Measurements from ENCODE around the gene HIVEP3. TPM values are rescaled to one million over a fixed set of nuclear protein-coding genes. Genes with fewer than 3 reads are reported as not detected.
A peak's percentile ranks its signal among the peaks of the same experiment; 100 is the strongest.

HIVEP3 gene
- total RNA-seq, 4 donors from 2014 or later: 5.3 to 17.3 (median 9.1) TPM

DNA sequence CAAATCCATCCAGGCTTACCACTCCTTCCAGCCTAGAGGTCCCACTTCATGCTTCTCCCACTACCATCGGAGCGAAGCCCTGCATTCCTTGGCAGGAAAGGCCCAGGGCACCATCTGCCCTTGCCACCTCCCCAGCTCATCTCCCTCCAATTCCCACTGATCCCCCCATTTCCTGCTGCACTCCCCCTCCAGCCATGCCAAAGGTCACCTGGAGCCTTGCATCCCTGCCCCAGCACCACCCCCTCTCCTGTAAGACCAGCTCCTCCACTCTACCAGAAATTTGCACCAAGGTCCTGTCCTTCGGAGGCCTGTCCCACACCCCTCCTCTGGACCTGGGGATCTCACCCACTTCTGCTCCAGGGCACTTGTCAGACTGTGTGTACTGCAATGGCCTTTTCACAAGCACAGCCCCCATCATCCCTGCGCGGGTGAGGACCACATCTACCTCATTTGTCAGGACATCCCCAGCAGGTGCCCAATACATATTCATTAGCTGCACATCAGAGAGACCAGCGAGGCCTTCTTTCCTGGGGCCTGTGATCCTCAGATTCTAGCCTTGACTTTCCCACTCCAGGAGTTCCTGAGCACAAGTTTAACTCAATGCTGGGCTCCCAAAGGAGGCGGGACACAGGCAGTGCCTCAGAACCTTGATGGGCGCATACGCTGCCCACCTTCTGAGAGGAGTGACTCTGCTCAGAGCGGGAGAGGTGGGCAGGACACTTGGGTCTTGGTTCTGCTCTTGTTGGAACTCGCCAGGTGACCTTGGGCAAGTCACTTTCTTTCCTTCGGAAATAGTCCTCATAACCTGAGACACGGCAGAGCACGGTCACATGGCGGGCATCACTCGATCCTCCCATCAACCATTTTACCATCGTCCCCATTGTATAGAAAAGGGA is 384.3 kb downstream of the HIVEP3 start:
- DNase-seq (ENCODE audit: low spot score in 2 of 2): peak in 1 of 2 donors; percentile 62
- TF ChIP-seq POLR2A (IDR thresholded peaks at IDR 0.05): no peak
- WGBS, 2 donors: 89 to 97% methylated on average over 16 to 17 of the region's 17 CpGs

GRCh38 chr1:41533731-41534080 is 385.0 kb downstream of the HIVEP3 start:
- no peak for TF ChIP-seq CTCF (IDR thresholded peaks at IDR 0.05)
- no peak for TF ChIP-seq POLR2A (IDR thresholded peaks at IDR 0.05)

More for the DNA sequence above, 384.3 kb downstream of the HIVEP3 start:
- intact Hi-C loops (cut with DNase I; ENCODE audit: low total_unique reads): loop anchor here (2.0 kb wide), 1 partner anchor 36 kb away; no protein-coding TSS in a partner anchor
- H3K4me3 ChIP-seq (ENCODE audit: low read depth, poor library complexity, severe bottlenecking): no peak overlapping the region

DNA sequence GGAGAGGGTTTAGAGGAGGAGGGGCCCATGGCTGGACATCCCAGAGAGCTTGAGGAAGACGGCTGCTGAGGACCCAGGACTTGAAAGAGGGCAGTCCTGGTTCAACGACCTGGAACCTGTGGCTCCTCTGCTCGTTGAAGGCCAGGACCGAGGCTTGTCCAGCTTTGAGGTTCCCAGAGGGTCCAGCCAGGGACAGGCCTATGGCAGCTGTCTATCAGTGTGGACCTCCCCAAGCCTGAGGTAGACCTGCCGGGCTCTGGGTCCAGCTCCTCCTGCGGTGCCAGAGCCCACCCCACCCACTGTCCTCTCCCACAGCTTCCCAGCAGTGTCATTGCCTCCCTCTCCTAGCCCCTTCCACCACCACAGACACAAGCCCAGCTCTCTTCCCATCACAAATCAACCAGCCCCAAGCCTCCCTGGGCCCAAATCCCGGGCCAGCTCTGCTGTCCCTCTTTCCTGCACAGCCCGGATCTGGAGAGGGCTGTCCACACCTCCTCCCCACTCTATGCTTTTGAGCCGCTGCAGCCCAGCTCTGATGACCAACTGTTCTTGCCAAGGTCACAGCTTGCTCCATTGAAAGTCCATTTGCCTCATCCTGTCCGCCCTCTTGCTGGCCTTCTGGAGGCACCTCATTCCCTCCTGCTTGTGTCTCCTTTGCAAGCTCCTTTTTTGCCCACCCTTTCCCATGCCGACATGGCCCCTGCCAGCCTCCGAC is 385.5 kb downstream of the HIVEP3 start:
- H3K4me3 ChIP-seq (ENCODE audit: low read depth, poor library complexity, severe bottlenecking): no peak overlapping the region
- TF ChIP-seq POLR2A (IDR thresholded peaks at IDR 0.05): no peak
- no peak for TF ChIP-seq CTCF (IDR thresholded peaks at IDR 0.05)
- intact Hi-C loops (cut with DNase I; ENCODE audit: low total_unique reads): no loop called here
- 93 to 94% methylated on average over 12 of the region's 12 CpGs for WGBS, 2 donors
- DNase-seq (ENCODE audit: low spot score in 2 of 2): peak in 1 of 2 donors; percentile 65

More at GRCh38 chr1:41533731-41534080, 385.0 kb downstream of the HIVEP3 start:
- DNase-seq (ENCODE audit: low spot score in 2 of 2): no peak
- intact Hi-C loops (cut with DNase I; ENCODE audit: low total_unique reads): loop anchor here (2.0 kb wide), 1 partner anchor 37 kb away; no protein-coding TSS in a partner anchor
- 94 to 97% methylated on average over 5 of the region's 5 CpGs for WGBS, 2 donors
- no peak overlapping the region for H3K4me3 ChIP-seq (ENCODE audit: low read depth, poor library complexity, severe bottlenecking)

GRCh38 chr1:41532206-41532975 is 386.3 kb downstream of the HIVEP3 start:
- no peak overlapping the region for H3K4me3 ChIP-seq (ENCODE audit: low read depth, poor library complexity, severe bottlenecking)
- no peak for TF ChIP-seq CTCF (IDR thresholded peaks at IDR 0.05)
- no peak for TF ChIP-seq POLR2A (IDR thresholded peaks at IDR 0.05)
- intact Hi-C loops (cut with DNase I; ENCODE audit: low total_unique reads): no loop called here
- peak in 1 of 2 donors; percentile 60 for DNase-seq (ENCODE audit: low spot score in 2 of 2)
- WGBS, 2 donors: 91 to 94% methylated on average over 8 of the region's 8 CpGs

- no peak for TF ChIP-seq CTCF (IDR thresholded peaks at IDR 0.05)
- no peak for TF ChIP-seq POLR2A (IDR thresholded peaks at IDR 0.05)
- intact Hi-C loops (cut with DNase I; ENCODE audit: low total_unique reads): no loop called here
- DNase-seq (ENCODE audit: low spot score in 2 of 2): peak in 1 of 2 donors; percentile 46
- no peak overlapping the region for H3K4me3 ChIP-seq (ENCODE audit: low read depth, poor library complexity, severe bottlenecking)
- 89 to 92% methylated on average over 5 of the region's 5 CpGs for WGBS, 2 donors
Measured at GRCh38 chr1:41530411-41530810, 388.3 kb downstream of the HIVEP3 start.

Measured in lower leg skin (tissue), 4 donors.